ENCODE results near the gene DUSP23. TPM values are rescaled to one million over a fixed set of nuclear protein-coding genes. Genes with fewer than 3 reads are reported as not detected.

Gene DUSP23
- total RNA-seq, 4 donors from 2014 or later = 47.0 to 94.6 (median 77.2) TPM

GRCh38 chr1:159748370-159748769 lies 32.4 kb upstream of the DUSP23 start:
- Histone ChIP-seq H3K27me3 (no peaks in the 10 kb centered on the region), H3K36me3 (no peaks in the 10 kb centered on the region), H3K4me3 (no peak overlapping the region), H3K4me1 (no peaks in the 10 kb centered on the region), H3K27ac (no peak overlapping the region), H3K9me3 (no peaks in the 10 kb centered on the region)
- ATAC-seq (no peak), DNase-seq (no peak)
- intact Hi-C loops (cut with DNase I; ENCODE audit: low total_unique reads) = no loop called here
- in situ Hi-C loops (cut with MboI; ENCODE audit: low sequenced_read_pairs in 4 of 4) = no loop called here
- TF ChIP-seq CTCF (IDR thresholded peaks at IDR 0.05 in 4 of 5, conservative IDR thresholded peaks at IDR 0.05 in 1 of 5) (no peak), POLR2A (IDR thresholded peaks at IDR 0.05) (no peak)

GRCh38 chr1:159749630-159750029 lies 31.1 kb upstream of the DUSP23 start:
- no peak for ATAC-seq
- intact Hi-C loops (cut with DNase I; ENCODE audit: low total_unique reads) = no loop called here
- H3K36me3 ChIP-seq = no peaks in the 10 kb centered on the region

GRCh38 chr1:159750621-159751020 lies 30.1 kb upstream of the DUSP23 start:
- TF ChIP-seq POLR2A (IDR thresholded peaks at IDR 0.05) = no peak
- no peak for TF ChIP-seq CTCF (IDR thresholded peaks at IDR 0.05 in 4 of 5, conservative IDR thresholded peaks at IDR 0.05 in 1 of 5)
- Histone ChIP-seq H3K9me3 (no peaks in the 10 kb centered on the region), H3K27me3 (no peaks in the 10 kb centered on the region), H3K4me3 (no peak overlapping the region), H3K36me3 (no peaks in the 10 kb centered on the region), H3K4me1 (no peaks in the 10 kb centered on the region), H3K27ac (no peak overlapping the region)
- DNase-seq (no peak), ATAC-seq (no peak)
- intact Hi-C loops (cut with DNase I; ENCODE audit: low total_unique reads) (no loop called here), in situ Hi-C loops (cut with MboI; ENCODE audit: low sequenced_read_pairs in 4 of 4) (no loop called here)

More at GRCh38 chr1:159749630-159750029, 31.1 kb upstream of the DUSP23 start:
- Histone ChIP-seq H3K27me3 (no peaks in the 10 kb centered on the region), H3K9me3 (no peaks in the 10 kb centered on the region), H3K27ac (no peak overlapping the region), H3K4me1 (no peaks in the 10 kb centered on the region), H3K4me3 (no peak overlapping the region)
- in situ Hi-C loops (cut with MboI; ENCODE audit: low sequenced_read_pairs in 4 of 4) = no loop called here
- no peak for TF ChIP-seq CTCF (IDR thresholded peaks at IDR 0.05 in 4 of 5, conservative IDR thresholded peaks at IDR 0.05 in 1 of 5)
- TF ChIP-seq POLR2A (IDR thresholded peaks at IDR 0.05) = no peak
- DNase-seq = no peak

GRCh38 chr1:159751031-159751430 lies 29.7 kb upstream of the DUSP23 start:
- no peaks in the 10 kb centered on the region for H3K36me3 ChIP-seq
- in situ Hi-C loops (cut with MboI; ENCODE audit: low sequenced_read_pairs in 4 of 4) (no loop called here), intact Hi-C loops (cut with DNase I; ENCODE audit: low total_unique reads) (no loop called here)
- no peak for DNase-seq
- TF ChIP-seq POLR2A (IDR thresholded peaks at IDR 0.05) (no peak), CTCF (IDR thresholded peaks at IDR 0.05 in 4 of 5, conservative IDR thresholded peaks at IDR 0.05 in 1 of 5) (no peak)
- no peaks in the 10 kb centered on the region for H3K27me3 ChIP-seq
- no peak for ATAC-seq
- no peaks in the 10 kb centered on the region for H3K4me1 ChIP-seq
- H3K9me3 ChIP-seq = no peaks in the 10 kb centered on the region
- peak overlapping the region in 2 of 4 donors; percentile 56 to 74 for H3K27ac ChIP-seq
- H3K4me3 ChIP-seq = no peak overlapping the region

- Histone ChIP-seq H3K4me1 (no peaks in the 10 kb centered on the region), H3K4me3 (no peak overlapping the region), H3K9me3 (no peaks in the 10 kb centered on the region), H3K27me3 (no peaks in the 10 kb centered on the region), H3K36me3 (no peaks in the 10 kb centered on the region), H3K27ac (peak overlapping the region; percentile 52 to 74 (median 62))
- intact Hi-C loops (cut with DNase I; ENCODE audit: low total_unique reads) (no loop called here), in situ Hi-C loops (cut with MboI; ENCODE audit: low sequenced_read_pairs in 4 of 4) (no loop called here)
- ATAC-seq = peak; percentile 83 to 89
- peak; percentile 39 to 67 for DNase-seq
- TF ChIP-seq POLR2A (IDR thresholded peaks at IDR 0.05) = no peak
- TF ChIP-seq CTCF (IDR thresholded peaks at IDR 0.05 in 4 of 5, conservative IDR thresholded peaks at IDR 0.05 in 1 of 5) = no peak
Observed at GRCh38 chr1:159752135-159752580, 28.6 kb upstream of the DUSP23 start.
